SKM-1 (cell line): Measurements from ENCODE around the gene KLHL5.
A peak's percentile ranks its signal among the peaks of the same experiment; 100 is the strongest.

Experiments used
- DNase-seq: peaks from one replicate; lab custom pipeline; 2025; ENCODE audit not compliant: unreplicated experiment; lab: John Stamatoyannopoulos, UW

KLHL5 gene

GRCh38 chr4:39044364-39044955 lies 17.6 kb upstream of the KLHL5 start:
- DNase-seq, result peak; percentile 73

GRCh38 chr4:39044956-39045826 lies 16.8 kb upstream of the KLHL5 start:
- DNase-seq, result no peak

- DNase-seq, result no peak
Observed at GRCh38 chr4:39045827-39046221, 16.2 kb upstream of the KLHL5 start.

- DNase-seq, result peak; percentile 50
Observed at GRCh38 chr4:39046249-39046648, 15.8 kb upstream of the KLHL5 start.

GRCh38 chr4:39047681-39048080 lies 14.4 kb upstream of the KLHL5 start:
- no peak for DNase-seq

- no peak for DNase-seq
Observed at GRCh38 chr4:39048311-39048710, 13.7 kb upstream of the KLHL5 start.

GRCh38 chr4:39050590-39050989 lies 11.4 kb upstream of the KLHL5 start:
- DNase-seq, result no peak

- DNase-seq, result no peak
Observed at GRCh38 chr4:39051492-39051891, 10.5 kb upstream of the KLHL5 start.

GRCh38 chr4:39053983-39054382 lies 8.0 kb upstream of the KLHL5 start:
- no peak for DNase-seq

GRCh38 chr4:39054497-39054896 lies 7.5 kb upstream of the KLHL5 start:
- no peak for DNase-seq

GRCh38 chr4:39056023-39056422 lies 6.0 kb upstream of the KLHL5 start:
- no peak for DNase-seq

GRCh38 chr4:39061457-39061856 lies 575 bp upstream of the KLHL5 start:
- no peak for DNase-seq

GRCh38 chr4:39062770-39063097 lies 702 bp downstream of the KLHL5 start:
- no peak for DNase-seq

- no peak for DNase-seq
Observed at GRCh38 chr4:39063430-39063829, 1.4 kb downstream of the KLHL5 start.

- no peak for DNase-seq
Observed at GRCh38 chr4:39066371-39066770, 4.3 kb downstream of the KLHL5 start.

GRCh38 chr4:39067031-39067430 lies 5.0 kb downstream of the KLHL5 start:
- no peak for DNase-seq

GRCh38 chr4:39067451-39067850 lies 5.4 kb downstream of the KLHL5 start:
- no peak for DNase-seq

- no peak for DNase-seq
Observed at GRCh38 chr4:39068907-39069306, 6.9 kb downstream of the KLHL5 start.

- DNase-seq, result no peak
Observed at GRCh38 chr4:39078829-39079228, 16.8 kb downstream of the KLHL5 start.

- no peak for DNase-seq
Observed at GRCh38 chr4:39083164-39083563, 21.1 kb downstream of the KLHL5 start.

GRCh38 chr4:39085891-39086290 lies 23.9 kb downstream of the KLHL5 start:
- no peak for DNase-seq

GRCh38 chr4:39096847-39097246 lies 34.8 kb downstream of the KLHL5 start:
- DNase-seq, result peak; percentile 73

GRCh38 chr4:39097290-39097689 lies 35.3 kb downstream of the KLHL5 start:
- no peak for DNase-seq
